SK-N-SH (cell line): ENCODE results near the gene TCTN2. TPM values are rescaled to one million over a fixed set of nuclear protein-coding genes. Genes with fewer than 3 reads are reported as not detected.

Experiments
- CTCF ChIA-PET: fragments of 300-600, 350-600 bp; formaldehyde crosslinking; extraction: SDS; loops from one replicate; lab custom pipeline; 2021; lab: Yijun Ruan, JAX
- POLR2A ChIA-PET: fragments of 350-600 bp; sonication (Branson Sonifier 250); formaldehyde crosslinking; extraction: SDS; loops from one replicate; lab custom pipeline; 2020; ENCODE audit warnings: antibody characterized with exemption, inconsistent platforms; lab: Yijun Ruan, JAX
- DNase-seq: peaks from one replicate; pipeline ENCODE4 v3.0.0; 2012
- H2AFZ ChIP-seq: fragments of 200-600 bp; sonication (generic); 2 replicates; pipeline ENCODE4 v1.8.1; 2016; ENCODE audit warnings: antibody characterized with exemption, mild to moderate bottlenecking, low read depth
- H3F3A ChIP-seq: fragments of 200-600 bp; sonication (generic); replicated peaks from 2 replicates; pipeline ENCODE3; 2016; ENCODE audit warnings: antibody characterized with exemption, mild to moderate bottlenecking; ENCODE audit not compliant: insufficient read depth
- H3K27ac ChIP-seq, 2 experiments: fragments of 200-500 bp in 1 of 2; fragments of 200-600 bp in 1 of 2; sonication (Bioruptor generic) in 1 of 2; sonication (generic), shearing (Covaris generic) in 1 of 2; 2 replicates each; pipeline versions ENCODE4 v1.5.1 to v1.6.1; 2014 to 2016; ENCODE audit warnings: low read depth in 2 of 2, inconsistent platforms in 1 of 2, low read length in 1 of 2, mild to moderate bottlenecking in 1 of 2, mixed read lengths in 1 of 2
- H3K27me3 ChIP-seq: fragments of 200-600 bp; sonication (generic), shearing (Covaris generic); 2 replicates; pipeline ENCODE4 v1.6.1; 2016; ENCODE audit warnings: mixed run types; ENCODE audit not compliant: insufficient read depth
- H3K36me3 ChIP-seq, 2 experiments: fragments of 200-500 bp in 1 of 2; fragments of 200-600 bp in 1 of 2; sonication (Bioruptor generic) in 1 of 2; sonication (generic) in 1 of 2; replicated peaks in 1 of 2; 2 replicates each; pipeline versions ENCODE3 to v1.5.1; 2014 to 2016; ENCODE audit warnings: low read length in 1 of 2, mild to moderate bottlenecking in 1 of 2; ENCODE audit not compliant: insufficient read depth in 2 of 2, control insufficient read depth in 1 of 2
- H3K4me1 ChIP-seq, 2 experiments: fragments of 200-500 bp in 1 of 2; fragments of 200-600 bp in 1 of 2; sonication (Bioruptor generic) in 1 of 2; sonication (generic), shearing (Covaris generic) in 1 of 2; 2 replicates each; pipeline versions ENCODE4 v1.5.1 to v1.6.1; 2014 to 2016; ENCODE audit warnings: low read depth in 1 of 2, low read length in 1 of 2, mixed run types in 1 of 2; ENCODE audit not compliant: insufficient read depth in 2 of 2, control insufficient read depth in 1 of 2
- H3K4me2 ChIP-seq: fragments of 200-600 bp; sonication (generic), shearing (Covaris generic); 2 replicates; pipeline ENCODE4 v1.6.1; 2017; ENCODE audit warnings: mixed run types
- H3K4me3 ChIP-seq, 2 experiments: fragments of 200-500 bp in 1 of 2; fragments of 200-600 bp in 1 of 2; sonication (Bioruptor generic) in 1 of 2; sonication (generic), shearing (Covaris generic) in 1 of 2; 2 replicates each; pipeline versions ENCODE4 v1.5.1 to v1.8.1; 2014 to 2016; ENCODE audit warnings: low read depth in 2 of 2, inconsistent platforms in 1 of 2, low read length in 1 of 2, mild to moderate bottlenecking in 1 of 2, mixed read lengths in 1 of 2, moderate library complexity in 1 of 2
- H3K79me2 ChIP-seq: fragments of 200-600 bp; sonication (generic); 2 replicates; pipeline ENCODE4 v1.8.1; 2017; ENCODE audit warnings: mild to moderate bottlenecking; ENCODE audit not compliant: insufficient read depth
- H3K9ac ChIP-seq: fragments of 200-600 bp; sonication (generic); 2 replicates; pipeline ENCODE4 v1.6.1; 2017; ENCODE audit warnings: mixed run types
- H3K9me2 ChIP-seq: fragments of 200-600 bp; sonication (generic); 2 replicates; pipeline ENCODE4 v1.6.1; 2017; ENCODE audit warnings: mixed run types
- H3K9me3 ChIP-seq: fragments of 200-600 bp; sonication (generic); 2 replicates; pipeline ENCODE4 v1.6.1; 2017; ENCODE audit warnings: mixed run types, mild to moderate bottlenecking, moderate library complexity
- H4K20me1 ChIP-seq: fragments of 200-600 bp; sonication (generic); 2 replicates; pipeline ENCODE4 v1.6.1; 2017; ENCODE audit warnings: mild to moderate bottlenecking, mixed run types; ENCODE audit not compliant: insufficient read depth
- ELF1 ChIP-seq: IDR thresholded peaks from 2 replicates; pipeline ENCODE4 v1.4.0; 2012
- EP300 ChIP-seq, 2 experiments: IDR thresholded peaks; 2 replicates each; pipeline versions ENCODE4 v1.4.0 to v1.6.1; 2012; ENCODE audit warnings: borderline replicate concordance in 1 of 2, low read depth in 1 of 2, low read length in 1 of 2
- FOXJ3 ChIP-seq: sonication (generic); formaldehyde crosslinking; IDR thresholded peaks from 2 replicates; pipeline ENCODE4 v1.5.1; 2020; ENCODE audit warnings: mild to moderate bottlenecking, missing genetic modification reagents
- FOXM1 ChIP-seq: IDR thresholded peaks from 2 replicates; pipeline ENCODE4 v1.4.0; 2012; ENCODE audit warnings: low read depth, mild to moderate bottlenecking
- GABPA ChIP-seq: IDR thresholded peaks from 2 replicates; pipeline ENCODE4 v1.4.0; 2012; ENCODE audit warnings: low read depth, mild to moderate bottlenecking
- GATA2 ChIP-seq: sonication (generic); formaldehyde crosslinking; IDR thresholded peaks from 2 replicates; pipeline ENCODE4 v1.5.0; 2020; ENCODE audit warnings: mild to moderate bottlenecking, missing genetic modification reagents
- MXI1 ChIP-seq: IDR thresholded peaks from 2 replicates; pipeline ENCODE4 v1.6.1; 2012; ENCODE audit warnings: mild to moderate bottlenecking, low read depth, low read length, improper control_type of control experiment
- NFIC ChIP-seq: IDR thresholded peaks from 2 replicates; pipeline ENCODE4 v1.4.0; 2012; ENCODE audit warnings: borderline replicate concordance
- PBX3 ChIP-seq: IDR thresholded peaks from 2 replicates; pipeline ENCODE4; 2012
- REST ChIP-seq: IDR thresholded peaks from 2 replicates; pipeline ENCODE4 v1.6.1; 2012; ENCODE audit warnings: mild to moderate bottlenecking, low read depth, low read length, moderate library complexity
- YY1 ChIP-seq: IDR thresholded peaks from 2 replicates; pipeline ENCODE4 v1.4.0; 2012; ENCODE audit warnings: low read depth, mild to moderate bottlenecking
- WGBS: methylation state at CpG from one replicate; pipeline ENCODE4 v1.1.6; 2017; ENCODE audit warnings: low lambda C conversion rate; 5-methylcytosine and 5-hydroxymethylcytosine counted together
- polyA plus RNA-seq, 3 experiments: library from polyadenylated mRNA; depleted of rRNA; stranded (reverse); fragments of >200 nt; gene quantifications; 2 replicates each; pipeline ENCODE4 v1.2.3, GENCODE V29; 2012
- TF ChIP-seq, protein P1 (sequence below): fragments of 150-350 bp; IDR thresholded peaks from 2 replicates; pipeline ENCODE4 v1.6.1; 2017; ENCODE audit warnings: antibody characterized with exemption, low read length, low read depth, borderline replicate concordance
- TF ChIP-seq, protein P2 (sequence below): fragments of 200-600 bp; sonication (generic); IDR thresholded peaks from 2 replicates; pipeline ENCODE4 v1.6.1; 2017; ENCODE audit warnings: antibody characterized with exemption, mild to moderate bottlenecking, moderate library complexity
- TF ChIP-seq, protein P3 (sequence below): IDR thresholded peaks from 2 replicates; pipeline ENCODE4 v1.4.0; 2012; ENCODE audit warnings: low read depth, borderline replicate concordance

TCTN2 gene
- polyA plus RNA-seq, 1 of the 3 experiments (the other 2 are of a cell fraction): 9.1 TPM

- TF ChIP-seq REST: no peak
- TF ChIP-seq, protein P1, sequence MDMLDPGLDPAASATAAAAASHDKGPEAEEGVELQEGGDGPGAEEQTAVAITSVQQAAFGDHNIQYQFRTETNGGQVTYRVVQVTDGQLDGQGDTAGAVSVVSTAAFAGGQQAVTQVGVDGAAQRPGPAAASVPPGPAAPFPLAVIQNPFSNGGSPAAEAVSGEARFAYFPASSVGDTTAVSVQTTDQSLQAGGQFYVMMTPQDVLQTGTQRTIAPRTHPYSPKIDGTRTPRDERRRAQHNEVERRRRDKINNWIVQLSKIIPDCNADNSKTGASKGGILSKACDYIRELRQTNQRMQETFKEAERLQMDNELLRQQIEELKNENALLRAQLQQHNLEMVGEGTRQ: no peak
- TF ChIP-seq FOXM1: no peak
- TF ChIP-seq, protein P2, sequence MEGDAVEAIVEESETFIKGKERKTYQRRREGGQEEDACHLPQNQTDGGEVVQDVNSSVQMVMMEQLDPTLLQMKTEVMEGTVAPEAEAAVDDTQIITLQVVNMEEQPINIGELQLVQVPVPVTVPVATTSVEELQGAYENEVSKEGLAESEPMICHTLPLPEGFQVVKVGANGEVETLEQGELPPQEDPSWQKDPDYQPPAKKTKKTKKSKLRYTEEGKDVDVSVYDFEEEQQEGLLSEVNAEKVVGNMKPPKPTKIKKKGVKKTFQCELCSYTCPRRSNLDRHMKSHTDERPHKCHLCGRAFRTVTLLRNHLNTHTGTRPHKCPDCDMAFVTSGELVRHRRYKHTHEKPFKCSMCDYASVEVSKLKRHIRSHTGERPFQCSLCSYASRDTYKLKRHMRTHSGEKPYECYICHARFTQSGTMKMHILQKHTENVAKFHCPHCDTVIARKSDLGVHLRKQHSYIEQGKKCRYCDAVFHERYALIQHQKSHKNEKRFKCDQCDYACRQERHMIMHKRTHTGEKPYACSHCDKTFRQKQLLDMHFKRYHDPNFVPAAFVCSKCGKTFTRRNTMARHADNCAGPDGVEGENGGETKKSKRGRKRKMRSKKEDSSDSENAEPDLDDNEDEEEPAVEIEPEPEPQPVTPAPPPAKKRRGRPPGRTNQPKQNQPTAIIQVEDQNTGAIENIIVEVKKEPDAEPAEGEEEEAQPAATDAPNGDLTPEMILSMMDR: no peak
- no peak for TF ChIP-seq ELF1
- TF ChIP-seq GATA2 (CRISPR knock-in tag): no peak
- no peak for TF ChIP-seq YY1
- no peak for TF ChIP-seq PBX3
- no peak for TF ChIP-seq GABPA
- no peak for TF ChIP-seq NFIC
- TF ChIP-seq, all 33 proteins: peak for 0
These were observed 50.3 kb downstream of the TCTN2 start (continued) for GRCh38 chr12:123721245-123721644.

DNA sequence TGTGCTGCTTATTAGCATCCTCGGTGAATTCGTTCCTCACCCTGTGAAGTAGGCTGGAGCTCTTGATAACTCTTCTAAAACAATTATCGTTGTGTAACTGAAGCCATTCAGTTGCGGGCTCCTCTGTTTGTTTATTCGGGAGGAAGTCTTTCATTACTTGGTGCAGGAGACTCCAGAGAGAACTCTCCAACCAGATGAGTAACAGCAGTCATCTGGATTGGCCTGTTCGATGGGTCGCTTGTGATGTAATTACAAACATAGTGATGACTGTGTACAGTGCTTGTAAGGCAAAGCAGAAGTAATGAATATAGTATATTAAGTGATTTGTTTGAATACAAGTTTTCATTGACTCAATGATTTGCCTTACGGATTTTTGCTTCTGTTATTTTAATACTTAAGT lies 52.1 kb downstream of the TCTN2 start:
- POLR2A ChIA-PET: interaction anchor here (0.9 kb wide), 1 partner anchor 10 kb away, joined by 4 read pairs; the partner anchor contains the start of gene ATP6V0A2
- Histone ChIP-seq H3K9me3 (no peaks in the 10 kb centered on the region), H3K9ac (no peak overlapping the region), H3K4me1 (peaks cover 0 to 7% of the 10 kb centered on the region in 2 experiments; a peak in 1 of 4 replicates), H4K20me1 (no peaks in the 10 kb centered on the region), H2AFZ (no peak overlapping the region), H3K4me3 (no peak overlapping the region), H3F3A (no peaks in the 10 kb centered on the region), H3K27me3 (no peaks in the 10 kb centered on the region), H3K4me2 (no peak overlapping the region), H3K36me3 (peaks cover 34 to 38% of the 10 kb centered on the region in 2 experiments), H3K79me2 (no peaks in the 10 kb centered on the region), H3K9me2 (no peaks in the 10 kb centered on the region), H3K27ac (no peak overlapping the region)
- CTCF ChIA-PET: no interaction called here
- WGBS: 95% methylated on average over 8 of the region's 8 CpGs
- DNase-seq: no peak
- TF ChIP-seq FOXJ3 (no peak), EP300 (IDR thresholded peaks at IDR 0.05; ENCODE audit: borderline replicate concordance in 1 of 2, low read depth in 1 of 2, low read length in 1 of 2) (no peak), MXI1 (no peak)
- TF ChIP-seq, protein P3, sequence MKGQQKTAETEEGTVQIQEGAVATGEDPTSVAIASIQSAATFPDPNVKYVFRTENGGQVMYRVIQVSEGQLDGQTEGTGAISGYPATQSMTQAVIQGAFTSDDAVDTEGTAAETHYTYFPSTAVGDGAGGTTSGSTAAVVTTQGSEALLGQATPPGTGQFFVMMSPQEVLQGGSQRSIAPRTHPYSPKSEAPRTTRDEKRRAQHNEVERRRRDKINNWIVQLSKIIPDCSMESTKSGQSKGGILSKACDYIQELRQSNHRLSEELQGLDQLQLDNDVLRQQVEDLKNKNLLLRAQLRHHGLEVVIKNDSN: no peak
